ENCODE data around the gene SERPINA3. TPM values are rescaled to one million over a fixed set of nuclear protein-coding genes. Genes with fewer than 3 reads are reported as not detected.

The SERPINA3 gene
- total RNA-seq, 4 donors from 2014 or later = 1.7 to 109 (median 17.6) TPM

DNA sequence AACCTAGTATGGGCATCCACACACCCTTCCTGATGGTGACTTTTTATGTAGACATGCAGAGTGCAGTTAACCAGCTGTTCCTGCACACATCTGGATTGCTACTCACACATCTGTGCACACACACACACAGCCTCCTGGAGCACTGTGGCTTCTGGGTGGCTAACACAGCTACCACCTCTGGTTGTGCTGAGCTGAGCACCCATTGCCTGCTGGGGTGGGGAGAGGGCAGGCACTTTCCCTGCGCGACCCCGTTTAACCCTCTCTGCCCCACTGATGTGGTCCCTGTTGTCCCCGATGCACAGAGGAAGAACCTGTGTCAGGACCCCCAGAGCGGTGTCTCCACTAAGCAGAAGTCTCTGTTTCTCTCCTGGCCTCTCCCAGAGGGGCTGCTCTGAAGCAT lies 14.4 kb upstream of the SERPINA3 start:
- Histone ChIP-seq H3K4me3 (no peak overlapping the region), H3K36me3 (no peaks in the 10 kb centered on the region), H3K27ac (no peak overlapping the region), H3K9me3 (no peaks in the 10 kb centered on the region), H3K4me1 (peaks cover 4 to 6% of the 10 kb centered on the region in 2 donors), H3K27me3 (no peaks in the 10 kb centered on the region)
- no peak for DNase-seq
- TF ChIP-seq POLR2A (IDR thresholded peaks at IDR 0.05) = no peak
- TF ChIP-seq, protein P1, sequence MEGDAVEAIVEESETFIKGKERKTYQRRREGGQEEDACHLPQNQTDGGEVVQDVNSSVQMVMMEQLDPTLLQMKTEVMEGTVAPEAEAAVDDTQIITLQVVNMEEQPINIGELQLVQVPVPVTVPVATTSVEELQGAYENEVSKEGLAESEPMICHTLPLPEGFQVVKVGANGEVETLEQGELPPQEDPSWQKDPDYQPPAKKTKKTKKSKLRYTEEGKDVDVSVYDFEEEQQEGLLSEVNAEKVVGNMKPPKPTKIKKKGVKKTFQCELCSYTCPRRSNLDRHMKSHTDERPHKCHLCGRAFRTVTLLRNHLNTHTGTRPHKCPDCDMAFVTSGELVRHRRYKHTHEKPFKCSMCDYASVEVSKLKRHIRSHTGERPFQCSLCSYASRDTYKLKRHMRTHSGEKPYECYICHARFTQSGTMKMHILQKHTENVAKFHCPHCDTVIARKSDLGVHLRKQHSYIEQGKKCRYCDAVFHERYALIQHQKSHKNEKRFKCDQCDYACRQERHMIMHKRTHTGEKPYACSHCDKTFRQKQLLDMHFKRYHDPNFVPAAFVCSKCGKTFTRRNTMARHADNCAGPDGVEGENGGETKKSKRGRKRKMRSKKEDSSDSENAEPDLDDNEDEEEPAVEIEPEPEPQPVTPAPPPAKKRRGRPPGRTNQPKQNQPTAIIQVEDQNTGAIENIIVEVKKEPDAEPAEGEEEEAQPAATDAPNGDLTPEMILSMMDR (IDR thresholded peaks at IDR 0.05) = no peak
- intact Hi-C loops (cut with DNase I; ENCODE audit: low total_unique reads) = no loop called here

DNA sequence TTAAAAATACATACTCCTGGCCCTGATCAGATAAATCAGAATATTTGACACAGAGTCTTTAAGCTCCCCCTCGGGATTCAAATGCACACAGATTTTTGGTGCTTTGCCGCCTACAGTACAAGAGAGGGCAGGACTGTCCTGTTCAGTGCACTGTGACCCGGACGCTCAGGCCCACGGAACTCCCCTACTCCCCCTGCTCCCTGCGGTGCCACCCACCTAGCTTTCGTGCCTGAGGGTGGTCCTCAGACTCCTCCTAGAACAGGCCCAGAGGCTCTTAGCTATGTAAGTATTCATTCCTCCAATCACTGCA lies 13.7 kb upstream of the SERPINA3 start:
- H3K36me3 ChIP-seq = no peaks in the 10 kb centered on the region
- no peak for DNase-seq
- H3K4me3 ChIP-seq = no peak overlapping the region
- TF ChIP-seq, protein P1 (IDR thresholded peaks at IDR 0.05) = no peak
- TF ChIP-seq POLR2A (IDR thresholded peaks at IDR 0.05) = no peak
- H3K9me3 ChIP-seq = no peaks in the 10 kb centered on the region
- peak overlapping the region in 1 of 2 donors; percentile 73 for H3K27ac ChIP-seq
- peaks cover 5 to 6% of the 10 kb centered on the region in 2 donors for H3K4me1 ChIP-seq
- intact Hi-C loops (cut with DNase I; ENCODE audit: low total_unique reads) = no loop called here
- H3K27me3 ChIP-seq = no peaks in the 10 kb centered on the region

DNA sequence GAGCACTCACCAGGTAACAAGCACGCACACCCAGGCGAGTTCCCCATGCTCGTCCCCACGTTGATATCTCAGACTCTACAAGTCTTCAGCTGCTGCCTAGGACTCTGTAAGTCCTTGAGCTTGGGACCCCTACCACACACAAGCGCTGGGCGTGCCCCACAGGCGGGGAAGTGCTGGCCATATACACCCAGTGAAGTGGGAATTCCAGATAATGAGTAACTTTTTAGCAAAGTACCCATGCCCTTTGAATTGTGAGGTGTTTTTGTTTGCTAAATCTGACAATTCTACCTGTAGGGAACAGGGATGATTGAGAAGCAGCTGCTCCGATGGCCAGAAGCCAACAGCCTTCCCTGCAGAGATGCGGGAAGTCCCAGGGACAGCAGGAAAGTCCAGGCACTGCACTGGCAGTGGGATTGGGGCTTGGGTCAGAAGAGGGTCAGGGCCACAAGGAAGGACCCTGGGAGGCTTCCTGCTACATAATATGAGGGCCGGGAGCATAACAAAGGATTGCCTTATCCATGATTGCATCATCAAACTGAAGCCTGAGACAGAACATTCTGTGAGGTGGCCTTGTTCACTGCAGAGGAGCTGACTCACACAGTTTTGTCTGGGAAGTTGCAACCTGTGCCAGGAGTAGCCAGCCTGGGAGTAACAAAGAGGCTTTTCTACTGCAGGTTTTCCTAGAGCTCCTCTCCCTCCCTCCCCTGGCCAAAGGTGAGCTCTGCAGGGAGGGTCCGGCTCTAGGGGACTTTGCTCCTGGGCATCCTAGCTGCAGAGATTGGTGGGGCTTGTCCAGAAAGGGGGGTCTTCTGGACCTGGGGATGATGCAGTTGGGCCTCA lies 13.2 kb upstream of the SERPINA3 start:
- H3K36me3 ChIP-seq = no peaks in the 10 kb centered on the region
- H3K4me1 ChIP-seq = peaks cover 5 to 6% of the 10 kb centered on the region in 2 donors
- H3K4me3 ChIP-seq = no peak overlapping the region
- intact Hi-C loops (cut with DNase I; ENCODE audit: low total_unique reads) = no loop called here
- H3K9me3 ChIP-seq = no peaks in the 10 kb centered on the region
- peak; percentile 67 to 81 for DNase-seq
- H3K27me3 ChIP-seq = no peaks in the 10 kb centered on the region
- peak overlapping the region; percentile 72 to 73 for H3K27ac ChIP-seq
- TF ChIP-seq, protein P1 (IDR thresholded peaks at IDR 0.05) = peak in 1 of 4 experiments; percentile 22
- TF ChIP-seq POLR2A (IDR thresholded peaks at IDR 0.05) = no peak

DNA sequence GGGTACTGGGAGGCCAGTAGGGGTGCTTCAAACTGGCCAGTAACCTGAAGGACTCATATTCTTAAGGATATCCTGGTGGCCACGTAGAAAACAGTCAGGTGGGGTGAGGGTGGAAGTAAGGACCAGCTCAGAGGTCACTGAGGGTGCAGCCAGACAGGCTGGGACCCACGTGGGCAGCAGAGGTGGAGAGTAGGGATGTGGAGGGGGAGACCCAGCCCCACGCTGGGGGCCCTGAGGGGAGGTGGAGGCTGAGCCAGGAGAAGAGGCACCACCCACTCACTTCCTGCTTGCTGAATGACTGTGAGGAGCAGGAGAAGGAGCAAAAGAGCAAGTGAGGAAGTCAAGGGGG lies 12.6 kb upstream of the SERPINA3 start:
- TF ChIP-seq, protein P1 (IDR thresholded peaks at IDR 0.05) = no peak
- TF ChIP-seq POLR2A (IDR thresholded peaks at IDR 0.05) = no peak
- H3K4me3 ChIP-seq = no peak overlapping the region
- H3K27me3 ChIP-seq = no peaks in the 10 kb centered on the region
- peak overlapping the region; percentile 72 to 73 for H3K27ac ChIP-seq
- no peak for DNase-seq
- H3K4me1 ChIP-seq = peaks cover 5 to 6% of the 10 kb centered on the region in 2 donors
- H3K9me3 ChIP-seq = no peaks in the 10 kb centered on the region
- intact Hi-C loops (cut with DNase I; ENCODE audit: low total_unique reads) = no loop called here
- no peaks in the 10 kb centered on the region for H3K36me3 ChIP-seq

DNA sequence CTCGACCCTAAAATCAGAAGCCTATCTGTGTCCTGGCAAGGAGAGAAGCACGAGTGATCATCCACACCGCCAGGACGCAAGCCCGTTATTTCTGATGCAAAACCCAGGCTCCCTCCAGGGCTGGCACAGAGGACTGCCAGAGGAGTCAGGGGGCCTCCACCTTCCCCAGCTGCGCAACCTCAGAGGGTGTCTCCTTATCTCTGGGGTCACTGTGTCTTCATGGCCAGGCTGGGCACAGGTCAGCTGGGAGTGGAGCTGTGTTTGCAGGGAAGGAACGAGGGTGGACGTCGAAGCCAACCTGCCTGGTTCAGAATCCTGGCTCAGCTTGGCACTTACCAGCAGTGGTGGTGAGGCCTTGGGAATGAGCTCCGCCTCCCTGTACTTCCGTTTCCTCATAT lies 12.0 kb upstream of the SERPINA3 start:
- Histone ChIP-seq H3K4me1 (peaks cover 5 to 6% of the 10 kb centered on the region in 2 donors), H3K36me3 (no peaks in the 10 kb centered on the region), H3K4me3 (no peak overlapping the region), H3K27ac (peak overlapping the region; percentile 72 to 73), H3K27me3 (no peaks in the 10 kb centered on the region), H3K9me3 (no peaks in the 10 kb centered on the region)
- intact Hi-C loops (cut with DNase I; ENCODE audit: low total_unique reads) = no loop called here
- TF ChIP-seq, protein P1 (IDR thresholded peaks at IDR 0.05) = no peak
- TF ChIP-seq POLR2A (IDR thresholded peaks at IDR 0.05) = no peak
- DNase-seq = no peak

Measured in uterus (tissue), 4 donors.